Calu3 (cell line): ENCODE measurements around the gene ENDOD1. TPM values are rescaled to one million over a fixed set of nuclear protein-coding genes. Genes with fewer than 3 reads are reported as not detected.

ENCODE experiments used
- BruUV-seq: library from RNA; stranded (reverse); fragments of 400-500 nt; replicated peaks from 2 replicates; lab custom pipeline; 2021; lab: Mats Ljungman, UMichigan
- CTCF ChIA-PET: fragments of 300-600 bp; sonication (Branson Sonifier 250); formaldehyde crosslinking; loops from one replicate; lab custom pipeline; 2022; ENCODE audit warnings: antibody characterized with exemption; lab: Charles Lee
- DNase-seq: peaks from one replicate; pipeline ENCODE4 v3.0.0; 2022
- H3K27ac Mint-ChIP-seq: one replicate; pipeline ENCODE4 v1.8.0; 2022; ENCODE audit warnings: mixed read lengths; ENCODE audit not compliant: unreplicated experiment
- H3K27me3 Mint-ChIP-seq: one replicate; pipeline ENCODE4 v1.8.0; 2022; ENCODE audit warnings: mixed read lengths; ENCODE audit not compliant: unreplicated experiment
- H3K36me3 Mint-ChIP-seq: one replicate; pipeline ENCODE4 v1.8.0; 2022; ENCODE audit warnings: mild to moderate bottlenecking, moderate library complexity, mixed read lengths; ENCODE audit not compliant: insufficient read depth, unreplicated experiment
- H3K4me1 Mint-ChIP-seq: one replicate; pipeline ENCODE4 v1.8.0; 2022; ENCODE audit warnings: mild to moderate bottlenecking, low read depth, mixed read lengths; ENCODE audit not compliant: unreplicated experiment
- H3K4me3 Mint-ChIP-seq: one replicate; pipeline ENCODE4 v1.8.0; 2022; ENCODE audit warnings: mild to moderate bottlenecking, low read depth, moderate library complexity, mixed read lengths; ENCODE audit not compliant: unreplicated experiment
- H3K9me3 Mint-ChIP-seq: one replicate; pipeline ENCODE4 v1.8.0; 2022; ENCODE audit warnings: low read depth, mixed read lengths; ENCODE audit not compliant: unreplicated experiment
- CTCF ChIP-seq: fragments of 200-600 bp; IDR thresholded peaks from one replicate; pipeline ENCODE4 v1.8.0; 2022; ENCODE audit warnings: antibody characterized with exemption; ENCODE audit not compliant: unreplicated experiment
- intact Hi-C: fragments of 100-400 bp; cut with micrococcal nuclease; formaldehyde crosslinking; loops from one replicate; pipeline ENCODE4 v1.10.0; 2022; ENCODE audit not compliant: unreplicated experiment
- total RNA-seq: library from RNA; stranded (reverse); gene quantifications from 2 replicates; pipeline ENCODE4 v1.2.3, GENCODE V29; 2022

Gene ENDOD1
- total RNA-seq, 1 experiment from 2014 or later = 29.4 TPM

DNA sequence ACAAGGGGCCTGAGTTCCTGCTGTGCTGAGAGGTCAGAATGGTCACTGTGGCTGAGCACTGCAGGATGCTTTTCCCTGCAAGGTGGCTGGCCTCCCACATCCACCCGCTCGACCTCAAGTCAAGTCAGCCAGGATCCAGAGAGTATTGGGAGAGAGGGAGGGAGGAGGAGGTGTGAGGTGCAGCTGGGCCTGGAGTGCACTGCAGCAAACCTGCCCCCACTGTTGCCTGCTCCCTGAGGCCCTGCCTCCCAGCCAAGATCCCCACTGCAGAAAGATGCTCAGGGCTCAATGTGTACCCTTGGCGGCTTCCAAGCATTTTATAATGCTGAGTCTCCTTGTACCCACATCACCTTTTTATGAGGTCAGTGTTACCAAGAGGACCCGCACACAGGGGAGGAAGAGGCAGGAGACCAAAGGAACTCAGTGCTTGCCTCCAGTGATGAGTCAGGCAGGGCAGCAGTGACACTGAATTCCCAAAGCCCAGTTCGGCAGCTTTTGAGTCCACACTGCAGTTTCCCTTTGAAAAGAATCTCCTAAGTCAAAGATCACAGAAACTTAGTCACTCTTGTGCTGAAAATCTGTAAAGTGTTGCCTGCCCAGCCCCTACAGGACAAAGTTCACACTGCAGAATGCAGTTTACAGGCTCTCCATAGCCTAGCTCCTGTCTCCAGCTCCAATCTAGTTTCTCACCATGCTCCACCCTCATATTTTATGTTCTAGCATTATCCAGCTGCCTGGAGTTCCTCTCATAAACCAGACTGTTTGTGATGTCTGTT lies 3.1 kb downstream of the ENDOD1 start:
- no TSS peak for BruUV-seq
- TF ChIP-seq CTCF = peak; percentile 30
- Mint-ChIP-seq H3K4me1 (peaks cover 42% of the 10 kb centered on the region), H3K4me3 (peak overlapping the region; percentile 93), H3K36me3 (peaks cover 27% of the 10 kb centered on the region), H3K9me3 (no peaks in the 10 kb centered on the region), H3K27ac (peak overlapping the region; percentile 8), H3K27me3 (no peaks in the 10 kb centered on the region)
- peak; percentile 36 for DNase-seq
- CTCF ChIA-PET = interaction anchor here (1.2 to 1.5 kb wide), 3 partner anchors 8 to 25 kb away, joined by 3 to 11 read pairs (median 4); no protein-coding TSS in a partner anchor
- intact Hi-C loops = no loop called here

DNA sequence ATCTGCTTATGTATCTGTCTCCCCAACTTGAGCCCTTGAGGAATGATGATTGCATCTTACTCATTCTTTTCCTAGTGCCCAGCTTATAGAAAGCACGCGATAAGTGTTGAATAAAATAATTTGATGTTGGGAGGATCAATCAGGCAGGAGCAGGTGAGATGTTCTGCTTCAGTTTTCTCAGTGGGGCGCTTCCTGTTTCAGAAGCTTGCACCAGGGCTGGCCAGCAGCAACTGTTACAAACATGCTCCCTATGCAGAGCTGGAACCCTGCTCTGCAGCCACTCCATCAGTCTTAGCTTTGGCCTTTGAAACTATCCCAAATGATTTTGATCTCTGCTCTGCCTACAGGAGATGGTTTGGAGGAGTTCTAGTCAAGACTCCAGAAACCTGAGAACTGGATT lies 3.9 kb downstream of the ENDOD1 start:
- no peaks in the 10 kb centered on the region for H3K9me3 Mint-ChIP-seq
- DNase-seq = no peak
- peak overlapping the region; percentile 20 for H3K4me3 Mint-ChIP-seq
- no peak overlapping the region for H3K27ac Mint-ChIP-seq
- BruUV-seq = no TSS peak
- H3K36me3 Mint-ChIP-seq = peaks cover 26% of the 10 kb centered on the region
- intact Hi-C loops = no loop called here
- CTCF ChIA-PET = interaction anchor here (1.2 to 1.5 kb wide), 3 partner anchors 9 to 26 kb away, joined by 3 to 11 read pairs (median 4); no protein-coding TSS in a partner anchor
- peaks cover 38% of the 10 kb centered on the region for H3K4me1 Mint-ChIP-seq
- no peaks in the 10 kb centered on the region for H3K27me3 Mint-ChIP-seq
- TF ChIP-seq CTCF = no peak

- Mint-ChIP-seq H3K27me3 (no peaks in the 10 kb centered on the region), H3K4me3 (no peak overlapping the region), H3K27ac (no peak overlapping the region), H3K9me3 (no peaks in the 10 kb centered on the region), H3K4me1 (peaks cover 27% of the 10 kb centered on the region), H3K36me3 (peaks cover under 1% of the 10 kb centered on the region)
- TF ChIP-seq CTCF = no peak
- DNase-seq = no peak
- intact Hi-C loops = no loop called here
- BruUV-seq = no TSS peak
- CTCF ChIA-PET = no interaction called here
Observed at GRCh38 chr11:95095858-95096587, 6.4 kb downstream of the ENDOD1 start.

- no peak for DNase-seq
- H3K4me3 Mint-ChIP-seq = no peak overlapping the region
- H3K9me3 Mint-ChIP-seq = no peaks in the 10 kb centered on the region
- H3K4me1 Mint-ChIP-seq = peaks cover 15% of the 10 kb centered on the region
- H3K27me3 Mint-ChIP-seq = no peaks in the 10 kb centered on the region
- no peak overlapping the region for H3K27ac Mint-ChIP-seq
- CTCF ChIA-PET = no interaction called here
- H3K36me3 Mint-ChIP-seq = no peaks in the 10 kb centered on the region
- no TSS peak for BruUV-seq
- intact Hi-C loops = no loop called here
- no peak for TF ChIP-seq CTCF
Observed at GRCh38 chr11:95097209-95097608, 7.6 kb downstream of the ENDOD1 start.
